HG03139 (cell line): ENCODE measurements around the gene CHEK2.
"Not testable (repeated sequence)": the region's sequence is repeated elsewhere in the genome, so short reads cannot be mapped to it uniquely, and the experiment has no call there.

Source experiments
- ATAC-seq: cut with Tn5 transposase; IDR thresholded peaks from one replicate; pipeline ENCODE4 v1.9.1; 2021; ENCODE audit not compliant: unreplicated experiment

Gene CHEK2

DNA sequence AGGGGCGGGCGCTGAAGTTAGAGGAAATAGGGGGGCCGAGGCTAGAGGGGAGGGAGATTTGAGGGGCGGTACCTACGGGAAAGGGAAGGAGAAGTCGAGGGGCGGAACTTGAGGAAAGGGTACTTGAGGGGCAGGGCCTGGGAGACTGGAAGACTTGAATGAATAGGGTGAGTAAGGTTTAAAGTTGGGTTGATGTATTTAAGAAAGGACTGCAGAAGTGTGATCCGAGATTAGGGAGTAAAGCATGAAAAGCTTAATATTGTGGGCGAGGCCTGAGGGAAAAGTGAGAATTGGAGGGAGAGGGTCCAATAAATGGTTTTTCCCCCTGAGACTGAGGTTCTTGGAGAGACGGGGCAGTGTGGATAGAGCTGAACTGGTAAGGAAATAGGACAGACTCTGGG is 942 bp upstream of the CHEK2 start:
- ATAC-seq: no peak

DNA sequence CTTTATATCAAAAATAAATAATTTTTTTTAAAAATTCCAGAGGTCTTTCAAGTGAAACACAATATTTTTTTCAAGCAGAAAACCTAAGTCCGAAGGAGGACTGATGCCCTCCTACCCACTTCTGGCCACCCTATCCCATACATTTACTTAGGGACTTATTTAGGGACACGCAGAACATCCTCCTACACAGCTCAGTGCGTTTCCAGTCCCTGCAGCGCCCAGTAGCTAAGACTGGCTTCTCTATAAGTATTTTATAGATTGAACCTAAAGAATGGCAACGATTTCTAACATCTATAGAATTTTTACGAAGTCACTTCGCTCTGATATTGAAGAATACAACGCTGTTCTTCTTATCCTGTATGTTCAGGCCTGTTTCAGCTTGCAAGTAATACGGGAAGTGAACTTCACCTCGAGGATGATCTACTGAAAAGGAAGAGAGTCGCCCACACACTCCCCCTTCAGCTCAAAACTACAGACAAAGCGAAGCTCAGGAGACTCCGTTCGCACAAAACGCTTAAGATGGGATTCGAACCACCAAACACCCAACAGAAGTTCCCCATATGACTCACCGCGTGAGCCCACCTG is 328 bp downstream of the CHEK2 start:
- no peak for ATAC-seq

DNA sequence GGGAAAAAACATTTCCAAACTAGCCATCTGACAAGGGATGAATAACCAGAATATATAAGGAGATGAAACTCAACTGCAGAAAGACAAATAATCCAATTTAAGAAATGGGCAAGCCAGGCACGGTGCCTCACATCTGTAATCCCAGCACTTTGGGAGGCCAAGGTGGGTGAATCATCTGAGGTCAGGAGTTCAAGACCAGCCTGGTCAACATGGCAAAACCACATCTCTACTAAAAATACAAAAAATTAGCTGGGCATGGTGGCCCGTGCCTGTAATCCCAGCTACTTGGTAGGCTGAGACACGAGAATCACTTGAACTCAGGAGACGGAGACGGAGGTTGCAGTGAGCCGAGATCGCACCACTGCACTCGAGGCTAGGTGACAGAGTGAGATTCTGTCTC is 2.7 kb downstream of the CHEK2 start:
- ATAC-seq: not testable (repeated sequence)

DNA sequence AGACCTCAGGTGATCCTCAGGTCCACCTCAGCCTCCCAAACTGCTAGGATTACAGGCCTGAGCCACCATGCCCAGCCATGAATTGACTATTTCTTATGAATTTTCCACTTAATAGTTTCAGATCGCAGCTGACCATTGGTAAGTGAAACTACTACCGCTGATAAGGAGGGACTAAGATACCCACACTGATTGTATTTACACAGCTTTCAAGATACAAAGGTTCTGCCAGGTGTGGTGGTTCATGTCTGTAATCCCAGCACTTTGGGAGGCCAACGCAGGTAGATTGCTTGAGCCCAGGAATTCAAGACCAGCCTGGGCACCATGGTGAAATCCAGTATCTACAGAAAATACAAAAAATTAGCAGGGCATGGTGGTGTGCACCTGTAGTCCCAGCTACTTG is 3.9 kb downstream of the CHEK2 start:
- ATAC-seq: no peak

DNA sequence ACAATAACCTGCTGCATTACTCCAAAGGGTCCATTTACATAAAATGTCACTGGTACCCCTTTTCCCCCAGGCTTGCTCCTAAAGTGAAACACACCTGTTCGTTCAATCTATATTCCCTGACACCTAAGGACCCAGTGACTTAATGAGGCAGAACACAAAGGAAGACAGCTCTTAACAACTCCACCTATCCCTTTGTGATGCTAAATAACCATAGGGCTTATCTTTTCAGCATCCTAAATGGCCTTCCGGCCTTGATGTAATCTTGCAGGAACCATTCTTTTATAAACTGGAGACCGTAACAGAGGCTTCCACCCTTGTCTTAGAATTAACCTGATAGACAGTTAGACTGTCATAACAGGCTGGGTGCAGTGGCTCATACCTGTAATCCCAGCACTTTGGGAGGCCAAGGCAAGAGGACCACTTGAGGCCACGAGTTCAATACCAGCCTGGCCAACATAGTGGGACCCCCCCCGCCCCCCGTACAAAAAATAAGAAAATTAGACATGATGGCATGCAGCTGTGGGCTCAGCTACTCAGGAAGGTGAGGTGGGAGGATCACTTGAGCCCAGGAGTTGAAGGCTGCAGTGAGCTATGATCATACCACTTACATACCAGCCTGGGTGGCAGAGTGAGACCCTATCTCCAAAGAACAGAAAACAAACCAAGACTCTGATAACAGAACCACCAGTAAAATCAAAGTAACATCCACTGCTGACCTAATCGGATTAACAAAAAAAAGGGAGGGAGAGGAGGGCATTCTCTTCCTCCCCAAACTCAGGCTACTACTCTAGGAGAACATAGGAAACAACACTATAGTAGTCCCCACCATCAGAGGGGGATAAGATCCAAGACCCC is 5.1 kb downstream of the CHEK2 start:
- ATAC-seq: no peak

DNA sequence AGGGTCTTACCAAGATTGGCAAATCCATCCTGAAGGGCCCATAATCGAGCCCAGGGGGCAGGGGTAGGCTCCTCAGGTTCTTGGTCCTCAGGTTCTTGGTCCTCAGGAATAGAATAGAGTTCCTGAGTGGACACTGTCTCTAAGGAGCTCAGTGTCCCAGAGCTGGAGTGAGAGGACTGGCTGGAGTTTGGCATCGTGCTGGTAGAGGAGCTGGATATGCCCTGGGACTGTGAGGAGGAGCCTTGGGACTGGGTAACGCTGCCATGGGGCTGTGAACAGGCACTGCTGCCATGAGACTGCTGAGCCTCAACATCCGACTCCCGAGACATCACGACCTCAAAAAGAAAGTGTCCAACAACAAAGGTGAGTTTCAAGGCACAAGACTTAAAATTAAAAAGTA is 7.2 kb downstream of the CHEK2 start:
- no peak for ATAC-seq

DNA sequence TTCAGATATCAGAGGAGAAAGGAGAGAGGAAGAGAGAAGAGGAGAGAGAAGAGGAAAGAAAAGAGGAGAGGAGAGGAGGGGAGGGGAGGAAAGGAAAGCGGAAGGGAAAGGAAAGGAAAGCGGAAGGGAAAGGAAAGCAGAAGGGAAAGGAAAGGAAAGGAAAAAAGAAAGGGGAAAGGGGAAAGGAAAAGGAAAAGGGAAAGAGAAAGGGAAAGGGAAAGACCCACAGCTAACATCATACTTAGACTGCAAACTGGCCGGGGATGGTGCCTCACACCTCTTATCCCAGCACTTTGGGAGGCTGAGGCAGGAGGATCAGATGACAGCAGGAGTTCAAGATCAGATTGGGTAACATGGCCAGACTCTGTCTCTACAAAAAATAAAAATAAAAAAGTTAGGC is 11.4 kb downstream of the CHEK2 start:
- no peak for ATAC-seq

DNA sequence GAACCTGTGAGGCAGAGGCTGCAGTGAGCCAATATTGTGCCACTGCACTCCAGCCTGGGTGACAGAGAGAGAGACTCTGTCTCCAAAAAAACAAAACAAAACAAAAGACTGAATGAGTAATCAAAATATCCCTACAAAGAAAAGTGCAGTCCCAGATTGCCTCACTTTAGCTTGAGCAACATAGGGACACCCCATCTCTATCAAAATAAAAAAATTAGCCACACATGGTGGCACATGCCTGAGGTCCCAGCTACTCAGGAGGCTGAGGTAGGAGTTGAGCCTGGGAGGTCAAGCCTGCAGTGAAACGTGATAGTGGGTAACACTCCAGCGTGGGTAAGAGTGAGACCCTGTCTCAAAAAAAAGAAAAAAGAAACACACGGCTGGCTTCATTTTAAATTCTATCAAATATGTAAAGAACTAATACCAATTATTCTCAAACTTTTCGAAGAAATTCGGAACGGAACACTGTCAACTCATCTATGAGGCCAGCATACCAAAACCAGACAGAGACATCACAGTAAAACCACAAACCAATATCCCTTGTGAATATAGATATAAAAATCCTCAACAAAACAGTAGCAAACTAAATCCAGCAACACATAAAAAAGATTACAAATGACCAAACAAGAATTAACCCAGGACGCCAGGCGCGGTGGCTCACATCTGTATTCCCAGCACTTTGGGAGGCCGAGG is 12.9 kb downstream of the CHEK2 start:
- ATAC-seq: no peak

DNA sequence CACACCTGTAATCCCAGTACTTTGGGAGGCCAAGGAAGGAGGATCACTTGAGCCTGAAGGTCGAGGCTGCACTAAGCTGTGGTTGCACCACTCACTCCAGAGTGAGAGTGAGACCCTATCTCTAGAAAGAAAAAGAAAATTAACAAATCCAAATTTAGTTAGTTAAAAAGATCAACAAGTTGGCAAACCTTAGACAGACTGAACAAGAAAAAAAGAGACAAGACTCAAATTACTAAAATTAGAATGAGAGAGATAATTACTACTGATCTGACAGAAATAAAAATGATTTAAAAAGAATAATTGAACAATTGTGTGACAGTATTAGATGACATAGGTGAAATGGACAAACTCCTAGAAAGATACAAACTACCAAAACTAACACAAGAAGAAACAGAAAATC is 13.6 kb downstream of the CHEK2 start:
- no peak for ATAC-seq

DNA sequence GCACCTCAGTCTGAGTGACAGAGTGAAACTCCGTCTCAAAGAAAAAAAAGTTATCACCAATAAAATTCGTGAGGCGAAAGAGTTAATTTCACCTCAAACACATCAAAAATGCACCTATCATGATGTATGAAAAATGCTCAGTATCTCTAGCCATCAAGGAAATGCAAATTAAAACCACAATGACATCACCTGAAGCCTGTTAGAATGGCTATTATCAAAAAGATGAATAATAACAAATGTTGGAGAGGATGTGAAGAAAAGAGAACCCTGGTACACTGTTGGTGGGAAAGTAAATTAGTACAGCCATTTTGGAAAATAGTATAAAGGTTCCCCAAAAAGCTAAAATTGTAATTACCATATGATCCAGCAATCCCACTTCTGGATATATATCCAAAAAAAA is 23.6 kb downstream of the CHEK2 start:
- ATAC-seq: no peak

DNA sequence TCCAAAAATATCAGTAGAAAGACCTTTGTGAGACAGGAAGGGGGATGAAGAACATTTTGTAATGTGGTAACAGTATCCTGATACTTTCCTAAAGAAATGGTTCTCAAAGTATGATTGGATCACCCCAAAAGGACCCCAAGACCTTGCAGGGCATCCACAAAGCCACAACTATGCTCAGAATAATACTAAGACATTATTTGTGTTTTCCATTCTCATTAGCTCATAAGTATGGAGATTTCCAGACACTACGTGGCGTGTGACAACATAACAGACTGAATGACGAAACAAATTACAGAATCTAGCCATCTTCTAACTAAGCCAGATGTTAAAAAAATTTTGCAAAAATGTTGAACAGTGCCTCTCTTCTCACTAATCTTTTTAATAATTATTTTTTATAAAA is 24.9 kb downstream of the CHEK2 start:
- no peak for ATAC-seq

DNA sequence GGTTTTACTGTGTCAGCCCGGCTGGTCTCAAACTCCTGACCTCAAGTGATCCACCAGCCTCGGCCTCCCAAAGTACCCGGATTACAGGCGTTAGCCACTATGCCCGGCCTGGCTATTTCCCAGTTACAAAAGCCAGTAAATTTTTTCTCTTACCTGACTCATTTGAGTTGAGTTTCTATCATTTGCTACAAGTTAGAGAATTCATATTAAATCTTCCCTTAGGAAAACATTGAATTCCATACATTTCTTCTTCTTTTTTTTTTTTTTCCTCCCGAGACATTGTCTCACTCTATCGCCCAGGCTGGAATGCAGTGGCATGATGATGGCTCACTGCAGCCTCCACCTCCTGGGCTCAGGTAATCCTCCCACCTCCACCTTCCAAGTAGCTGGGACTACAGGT is 26.0 kb downstream of the CHEK2 start:
- ATAC-seq: no peak

DNA sequence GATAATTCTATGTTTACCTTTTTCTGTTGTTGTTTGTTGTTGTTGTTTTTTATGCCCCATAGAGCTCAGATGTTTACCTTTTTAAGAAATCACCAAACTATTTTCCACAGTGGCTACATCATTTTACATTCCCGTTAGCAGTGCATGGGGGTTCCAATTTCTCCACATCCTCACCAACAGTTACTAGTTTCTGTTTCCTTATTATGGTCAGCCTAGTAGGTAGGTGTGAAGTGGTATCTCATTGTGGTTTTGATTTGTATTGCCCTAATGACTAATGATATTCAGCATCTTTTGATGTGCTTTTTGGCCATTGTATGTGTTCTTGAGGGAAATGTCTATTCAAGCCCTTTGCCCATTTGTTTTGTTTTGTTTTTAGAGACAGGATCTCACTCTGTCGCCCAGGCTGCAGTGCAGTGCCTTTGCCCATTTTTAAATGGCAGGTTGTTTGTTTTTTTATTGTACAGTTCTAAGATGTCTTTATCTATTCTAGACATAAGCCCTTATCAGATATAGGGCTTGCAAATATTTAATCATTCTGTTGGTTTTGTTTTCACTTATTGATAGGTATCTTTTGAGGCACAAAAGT is 27.5 kb downstream of the CHEK2 start:
- no peak for ATAC-seq

DNA sequence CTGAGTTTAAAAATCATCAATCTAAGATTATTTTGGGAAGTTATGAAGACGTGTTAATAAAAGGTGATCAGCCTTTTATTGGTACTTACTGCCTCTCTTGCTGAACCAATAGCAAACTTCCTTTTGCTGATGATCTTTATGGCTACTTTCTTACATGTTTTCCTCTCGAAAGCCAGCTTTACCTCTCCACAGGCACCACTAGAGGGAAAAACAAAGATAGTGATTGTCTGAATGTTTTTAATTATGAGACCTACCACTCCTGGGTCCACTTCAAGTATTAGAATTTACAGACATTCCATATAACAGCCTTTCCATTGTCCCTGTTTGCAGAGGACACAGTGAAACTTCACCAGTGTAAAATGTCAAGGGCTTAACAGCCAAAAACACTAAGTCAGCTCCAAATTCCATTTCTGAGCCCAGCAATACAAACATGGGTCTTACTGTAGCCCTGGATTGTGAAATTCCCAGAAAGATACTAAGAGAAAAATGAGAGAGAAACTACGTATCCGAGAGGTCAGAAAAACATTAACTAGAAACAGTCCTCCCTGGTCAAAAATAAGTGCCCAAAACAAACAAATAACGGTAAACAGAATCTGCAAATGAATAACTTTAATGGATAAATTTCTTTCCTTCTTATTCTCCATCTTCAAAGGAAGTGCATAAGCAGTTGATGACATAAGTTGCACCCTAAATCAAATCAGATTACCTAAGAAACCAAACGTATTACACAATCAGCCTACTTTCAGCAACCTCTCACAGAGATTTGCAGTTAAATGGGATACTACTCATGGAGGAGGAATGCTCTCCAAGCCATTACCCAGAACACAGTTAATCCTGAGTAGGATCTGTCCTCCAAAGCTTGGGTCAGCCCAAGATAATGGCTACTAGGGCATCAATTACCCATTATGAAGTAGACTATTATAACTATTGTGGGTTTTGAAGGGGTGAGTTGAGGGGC is 29.5 kb downstream of the CHEK2 start:
- no peak for ATAC-seq

DNA sequence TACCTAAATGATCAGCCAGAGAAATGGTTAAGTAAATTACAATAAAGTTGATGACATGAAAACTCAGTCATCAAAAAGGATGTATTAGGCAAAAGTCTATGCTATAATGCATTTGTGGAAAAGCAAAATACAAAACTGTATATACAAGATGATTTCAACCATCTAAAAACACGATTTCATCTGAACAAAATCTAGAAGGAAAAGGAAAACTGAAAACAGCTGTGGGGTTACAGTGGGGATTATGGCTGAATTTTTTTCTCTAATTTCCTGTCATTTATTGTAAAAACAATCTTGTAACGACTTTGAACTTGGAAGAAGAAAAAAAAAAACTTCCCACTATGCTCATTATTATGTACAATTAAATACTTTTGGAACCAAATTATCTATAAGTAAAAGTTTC is 30.3 kb downstream of the CHEK2 start:
- no peak for ATAC-seq

DNA sequence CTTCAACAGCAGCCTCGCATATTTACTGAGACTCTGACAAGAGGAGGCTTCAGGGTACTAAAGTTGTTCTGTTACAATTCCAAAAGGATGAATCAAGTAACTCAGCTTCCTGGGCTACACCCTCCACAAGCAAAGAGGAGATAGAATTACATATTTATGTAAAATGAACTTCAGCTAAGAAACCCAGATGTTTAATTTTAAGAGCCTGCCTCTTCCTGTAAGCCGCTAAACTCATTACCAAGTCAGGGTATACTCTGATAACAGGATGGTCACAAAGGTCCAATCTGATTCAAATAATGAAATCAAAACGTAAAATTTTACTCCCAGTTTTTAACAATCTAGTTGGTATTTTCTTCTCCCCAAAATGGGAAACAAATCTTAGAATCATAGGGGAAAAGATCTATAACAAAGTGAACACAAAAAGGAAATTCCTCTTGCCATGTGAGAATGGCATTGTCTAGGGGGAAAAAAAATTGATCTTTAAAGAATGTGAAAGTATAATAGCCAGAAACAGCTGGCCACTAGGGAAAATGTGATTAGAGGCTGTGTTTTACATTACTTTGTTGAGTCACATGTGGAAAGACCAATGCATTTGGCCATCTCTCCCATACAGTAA is 30.9 kb downstream of the CHEK2 start:
- no peak for ATAC-seq

DNA sequence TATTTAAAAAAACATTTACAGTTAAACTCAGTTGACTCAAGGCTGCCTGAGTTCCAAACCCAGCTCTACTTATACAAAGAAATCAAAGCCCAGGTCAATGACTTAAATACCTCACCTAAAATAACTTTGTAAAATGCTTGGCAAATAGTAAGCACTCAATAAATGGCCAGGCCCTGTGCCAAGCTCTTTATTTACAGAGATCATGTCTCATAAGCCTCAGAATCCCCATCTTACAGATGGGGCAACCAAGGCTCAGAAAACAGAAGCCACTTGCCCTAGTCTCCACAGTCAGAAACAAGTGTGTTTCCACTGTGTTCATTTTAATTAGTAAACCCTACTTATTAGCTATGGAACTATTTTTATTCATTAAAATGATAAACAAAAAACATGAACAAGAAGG is 31.5 kb downstream of the CHEK2 start:
- no peak for ATAC-seq

DNA sequence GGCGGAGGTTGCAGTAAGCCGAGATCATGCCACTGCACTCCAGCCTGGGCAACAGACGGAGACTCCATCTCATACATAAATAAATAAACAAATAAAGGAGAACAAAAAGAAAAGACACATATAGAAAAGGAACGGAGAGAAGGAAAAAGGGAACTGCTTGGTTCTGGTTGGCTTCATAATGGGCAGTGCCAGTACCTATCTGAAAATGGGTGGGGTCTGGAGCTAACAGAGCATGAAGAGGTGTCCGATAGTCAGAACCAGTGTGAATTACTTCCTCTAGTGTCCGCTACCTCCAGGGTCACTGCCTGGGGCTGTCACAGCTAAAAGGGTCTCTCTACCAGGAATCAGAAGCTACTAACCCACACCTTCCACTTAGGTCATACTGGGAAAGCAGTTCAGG is 34.8 kb downstream of the CHEK2 start:
- no peak for ATAC-seq

DNA sequence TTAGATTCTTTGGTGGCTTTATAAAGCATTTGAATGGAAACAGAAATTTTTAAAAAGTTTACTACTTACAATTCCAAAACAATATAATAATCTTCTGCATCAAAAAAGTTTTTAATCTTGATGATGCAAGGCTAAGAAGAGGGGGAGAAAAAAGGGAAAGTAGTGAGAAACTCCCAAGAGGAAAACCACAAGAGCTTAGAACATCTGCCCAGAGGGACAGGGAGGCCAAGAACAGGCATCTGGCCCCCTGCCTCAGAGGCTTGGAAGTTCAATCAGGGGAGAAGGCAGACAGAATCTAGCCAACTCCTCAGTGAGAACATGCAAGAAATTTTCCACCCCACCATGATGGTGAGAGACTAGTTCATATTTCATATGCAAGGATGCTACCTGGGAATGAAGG is 38.2 kb downstream of the CHEK2 start:
- ATAC-seq: no peak

DNA sequence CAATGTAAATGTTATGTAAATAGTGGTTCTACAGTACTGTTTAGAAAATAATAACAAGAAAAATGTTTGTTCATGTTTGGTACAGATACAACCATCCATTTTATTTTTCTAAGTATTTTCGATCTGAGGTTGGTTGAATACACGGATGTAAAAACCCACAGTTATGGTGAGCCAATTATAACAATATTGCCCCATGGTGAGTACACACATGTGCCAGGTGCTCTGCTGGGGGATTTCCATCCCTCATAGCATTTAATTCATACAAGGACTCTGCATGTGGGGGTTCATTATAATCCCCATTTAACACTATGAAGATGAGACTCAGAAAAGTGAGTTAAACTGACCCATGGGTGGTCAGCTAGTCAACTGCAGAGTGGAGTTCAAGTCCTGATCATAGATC is 38.7 kb downstream of the CHEK2 start:
- ATAC-seq: no peak
